Progenitor cell of endocrine pancreas (in vitro differentiated cells): ENCODE results near the gene WNT9A. TPM values are rescaled to one million over a fixed set of nuclear protein-coding genes. Genes with fewer than 3 reads are reported as not detected.

ENCODE experiments used
- DNase-seq: peaks from one replicate; pipeline ENCODE4 v3.0.0; 2021; ENCODE audit warnings: low spot score; ENCODE audit not compliant: unreplicated experiment
- H3K27ac Mint-ChIP-seq: 2 replicates; pipeline ENCODE4 v1.8.0; 2021; ENCODE audit warnings: mild to moderate bottlenecking, moderate library complexity, mixed read lengths
- H3K27me3 Mint-ChIP-seq: 2 replicates; pipeline ENCODE4 v1.8.0; 2021; ENCODE audit warnings: mixed read lengths
- H3K36me3 Mint-ChIP-seq: 2 replicates; pipeline ENCODE4 v1.8.0; 2022; ENCODE audit warnings: mixed read lengths; ENCODE audit not compliant: insufficient read depth
- H3K4me1 Mint-ChIP-seq: 2 replicates; pipeline ENCODE4 v1.8.0; 2021; ENCODE audit warnings: low read depth, mixed read lengths
- H3K4me3 Mint-ChIP-seq: 2 replicates; pipeline ENCODE4 v1.8.0; 2021; ENCODE audit warnings: low read depth, mild to moderate bottlenecking, moderate library complexity, mixed read lengths
- H3K9me3 Mint-ChIP-seq: 2 replicates; pipeline ENCODE4 v1.8.0; 2021; ENCODE audit warnings: low read depth, mixed read lengths
- CTCF ChIP-seq: fragments of 200-600 bp; sonication (generic); IDR thresholded peaks from one replicate; pipeline ENCODE4 v1.5.0; 2021; ENCODE audit warnings: antibody characterized with exemption, mild to moderate bottlenecking; ENCODE audit not compliant: unreplicated experiment
- total RNA-seq: library from RNA; stranded (reverse); gene quantifications from 2 replicates; pipeline ENCODE4 v1.2.1, GENCODE V29; 2021

Gene WNT9A
- total RNA-seq, 1 donor from 2014 or later, result 1.2 TPM

GRCh38 chr1:227938911-227939790 is 8.6 kb downstream of the WNT9A start:
- TF ChIP-seq CTCF, result no peak
- H3K4me1 Mint-ChIP-seq, result no peaks in the 10 kb centered on the region
- H3K27me3 Mint-ChIP-seq, result peaks cover 9% of the 10 kb centered on the region
- no peaks in the 10 kb centered on the region for H3K36me3 Mint-ChIP-seq
- H3K27ac Mint-ChIP-seq, result no peak overlapping the region
- H3K4me3 Mint-ChIP-seq, result no peak overlapping the region
- no peaks in the 10 kb centered on the region for H3K9me3 Mint-ChIP-seq
- no peak for DNase-seq

GRCh38 chr1:227938276-227938675 is 9.5 kb downstream of the WNT9A start:
- peaks cover 5% of the 10 kb centered on the region for H3K27me3 Mint-ChIP-seq
- TF ChIP-seq CTCF, result no peak

GRCh38 chr1:227937838-227938145 is 9.9 kb downstream of the WNT9A start:
- TF ChIP-seq CTCF, result no peak
- peaks cover 5% of the 10 kb centered on the region for H3K27me3 Mint-ChIP-seq
- H3K36me3 Mint-ChIP-seq, result no peaks in the 10 kb centered on the region
- no peaks in the 10 kb centered on the region for H3K9me3 Mint-ChIP-seq
- H3K4me3 Mint-ChIP-seq, result no peak overlapping the region
- no peaks in the 10 kb centered on the region for H3K4me1 Mint-ChIP-seq
- DNase-seq, result no peak
- H3K27ac Mint-ChIP-seq, result no peak overlapping the region

More at GRCh38 chr1:227938276-227938675, 9.5 kb downstream of the WNT9A start:
- Mint-ChIP-seq H3K4me3 (no peak overlapping the region), H3K36me3 (no peaks in the 10 kb centered on the region), H3K4me1 (no peaks in the 10 kb centered on the region), H3K9me3 (no peaks in the 10 kb centered on the region), H3K27ac (no peak overlapping the region)
- DNase-seq, result no peak

GRCh38 chr1:227937031-227937837 is 10.5 kb downstream of the WNT9A start:
- no peaks in the 10 kb centered on the region for H3K4me1 Mint-ChIP-seq
- H3K27ac Mint-ChIP-seq, result no peak overlapping the region
- H3K27me3 Mint-ChIP-seq, result peaks cover 8% of the 10 kb centered on the region
- TF ChIP-seq CTCF, result no peak
- DNase-seq, result no peak
- H3K4me3 Mint-ChIP-seq, result no peak overlapping the region
- H3K9me3 Mint-ChIP-seq, result no peaks in the 10 kb centered on the region
- H3K36me3 Mint-ChIP-seq, result no peaks in the 10 kb centered on the region

GRCh38 chr1:227935826-227936225 is 11.9 kb downstream of the WNT9A start:
- Mint-ChIP-seq H3K27ac (no peak overlapping the region), H3K36me3 (no peaks in the 10 kb centered on the region), H3K4me1 (no peaks in the 10 kb centered on the region), H3K27me3 (peaks cover 15% of the 10 kb centered on the region), H3K4me3 (no peak overlapping the region), H3K9me3 (no peaks in the 10 kb centered on the region)
- no peak for TF ChIP-seq CTCF
- DNase-seq, result no peak
